GM12878 (cell line): Measurements from ENCODE around the gene ALOX12. TPM values are rescaled to one million over a fixed set of nuclear protein-coding genes. Genes with fewer than 3 reads are reported as not detected.
A peak's percentile ranks its signal among the peaks of the same experiment; 100 is the strongest.

Source experiments
- ATAC-seq: fragments of 200-7000 bp; cut with Tn5 transposase; 3 replicates; pipeline ENCODE4 v1.9.1; 2020; ENCODE audit warnings: mild to moderate bottlenecking, moderate library complexity
- BruUV-seq: library from RNA; stranded (reverse); fragments of 400-500 nt; replicated peaks from 2 replicates; lab custom pipeline; 2021; lab: Mats Ljungman, UMichigan
- CTCF ChIA-PET: fragments of 300-600 bp; sonication (Branson Sonifier 250); formaldehyde crosslinking; extraction: SDS; loops from one replicate; lab custom pipeline; 2021; ENCODE audit warnings: inconsistent platforms; lab: Yijun Ruan, JAX
- POLR2A ChIA-PET: fragments of 350-600 bp; formaldehyde crosslinking; extraction: SDS; loops from one replicate; lab custom pipeline; 2021; ENCODE audit warnings: inconsistent platforms; lab: Charles Lee
- RAD21 ChIA-PET: fragments of 300-600 bp; sonication (Branson Sonifier 250); formaldehyde crosslinking; loops from one replicate; lab custom pipeline; 2023; ENCODE audit warnings: antibody characterized with exemption; ENCODE audit not compliant: unreplicated experiment; lab: Charles Lee
- SMC1A ChIA-PET: fragments of 300-600 bp; sonication (Branson Sonifier 250); formaldehyde crosslinking; loops from one replicate; lab custom pipeline; 2023; ENCODE audit not compliant: unreplicated experiment, uncharacterized antibody; lab: Charles Lee
- DNase-seq: peaks from one replicate; pipeline ENCODE4 v3.0.0-alpha.2; 2011; ENCODE audit warnings: low read depth, low spot score
- FAIRE-seq: peaks from 3 replicates; lab custom pipeline; 2011; peaks lifted over from hg19 to GRCh38; lab: Jason Lieb, UNC
- H2AFZ ChIP-seq: 2 replicates; pipeline ENCODE4 v1.6.0; 2011; ENCODE audit warnings: low read depth, low read length, control low read depth; ENCODE audit not compliant: control insufficient read depth
- H3K27ac ChIP-seq: 2 replicates; pipeline ENCODE4 v1.5.1; 2011; ENCODE audit warnings: control low read depth; ENCODE audit not compliant: control insufficient read depth, insufficient read depth
- H3K27me3 ChIP-seq, 2 experiments: replicated peaks in 1 of 2; 2 replicates each; pipeline versions ENCODE4 v1.6.0 to v1.6.1; 2011; ENCODE audit warnings: low read length in 1 of 2; ENCODE audit not compliant: control insufficient read depth in 2 of 2, insufficient read depth in 2 of 2
- H3K36me3 ChIP-seq, 2 experiments: 2 replicates each; pipeline ENCODE4 v1.5.1; 2011; ENCODE audit warnings: low read length in 1 of 2; ENCODE audit not compliant: control insufficient read depth in 2 of 2, insufficient read depth in 2 of 2
- H3K4me1 ChIP-seq: 2 replicates; pipeline ENCODE4 v1.6.1; 2011; ENCODE audit warnings: mild to moderate bottlenecking, low read length, moderate library complexity, mixed read lengths; ENCODE audit not compliant: control insufficient read depth, insufficient read depth
- H3K4me2 ChIP-seq: 2 replicates; pipeline ENCODE4 v1.6.0; 2011; ENCODE audit warnings: control low read depth; ENCODE audit not compliant: control insufficient read depth, insufficient read depth
- H3K4me3 ChIP-seq: fragments of 200-600 bp; sonication (generic); 2 replicates; pipeline ENCODE4 v1.5.1; 2016
- H3K79me2 ChIP-seq: 2 replicates; pipeline ENCODE4 v1.6.0; 2011; ENCODE audit warnings: low read length; ENCODE audit not compliant: control insufficient read depth, insufficient read depth
- H3K9ac ChIP-seq: 2 replicates; pipeline ENCODE4 v1.8.0; 2011; ENCODE audit warnings: low read length, control low read depth, mixed read lengths; ENCODE audit not compliant: control insufficient read depth, insufficient read depth
- H3K9me3 ChIP-seq: replicated peaks from 3 replicates; pipeline ENCODE4 v1.5.1; 2011; ENCODE audit warnings: mild to moderate bottlenecking, low read length; ENCODE audit not compliant: control insufficient read depth, insufficient read depth
- H4K20me1 ChIP-seq: 2 replicates; pipeline ENCODE4 v1.6.0; 2011; ENCODE audit not compliant: control insufficient read depth, insufficient read depth
- CREM ChIP-seq: IDR thresholded peaks from 2 replicates; pipeline ENCODE4 v1.6.1; 2014; ENCODE audit warnings: antibody characterized with exemption, low read depth
- EED ChIP-seq: sonication (generic); IDR thresholded peaks from 2 replicates; pipeline ENCODE4 v1.6.1; 2016; ENCODE audit warnings: antibody characterized with exemption, low read depth
- EGR1 ChIP-seq, 2 experiments: IDR thresholded peaks; 1 replicate in 1 of 2; 2 replicates in 1 of 2; pipeline ENCODE4 v1.6.1; 2011 to 2012; ENCODE audit warnings: low read depth in 2 of 2, low read length in 2 of 2, borderline replicate concordance in 1 of 2, mild to moderate bottlenecking in 1 of 2, moderate library complexity in 1 of 2
- GATAD2B ChIP-seq: fragments of 450-650 bp; conservative IDR thresholded peaks from 2 replicates; pipeline ENCODE4 v1.6.1; 2017; ENCODE audit warnings: low read depth, mild to moderate bottlenecking, moderate library complexity
- IKZF2 ChIP-seq, 2 experiments: fragments of 450-650 bp; IDR thresholded peaks; 2 replicates each; pipeline ENCODE4 v1.6.1; 2017; ENCODE audit warnings: mild to moderate bottlenecking in 2 of 2, moderate library complexity in 2 of 2
- IRF4 ChIP-seq: IDR thresholded peaks from 2 replicates; pipeline ENCODE4 v1.6.1; 2011; ENCODE audit warnings: low read depth, low read length
- MYB ChIP-seq: fragments of 150-350 bp; IDR thresholded peaks from 2 replicates; pipeline ENCODE4 v1.6.1; 2014; ENCODE audit warnings: mild to moderate bottlenecking, low read depth, low read length, borderline replicate concordance
- NR2C2 ChIP-seq: IDR thresholded peaks from 2 replicates; pipeline ENCODE4 v1.6.1; 2011; ENCODE audit warnings: borderline replicate concordance, low read depth; ENCODE audit not compliant: control insufficient read depth, insufficient read length
- PAX5 ChIP-seq: IDR thresholded peaks from 2 replicates; pipeline ENCODE4 v1.6.1; 2011; ENCODE audit warnings: low read depth, low read length, borderline replicate concordance
- POLR2A ChIP-seq: IDR thresholded peaks from 2 replicates; pipeline ENCODE4 v1.6.1; 2011; ENCODE audit warnings: low read depth, mild to moderate bottlenecking, low read length
- RUNX3 ChIP-seq: IDR thresholded peaks from 2 replicates; pipeline ENCODE4 v1.6.1; 2012; ENCODE audit warnings: low read length, inconsistent platforms
- SIX5 ChIP-seq: IDR thresholded peaks from 2 replicates; pipeline ENCODE4 v1.6.1; 2011; ENCODE audit warnings: mild to moderate bottlenecking, low read depth, low read length, moderate library complexity; ENCODE audit not compliant: severe bottlenecking
- SREBF1 ChIP-seq: IDR thresholded peaks from 2 replicates; pipeline ENCODE4 v1.6.1; 2012; ENCODE audit warnings: mild to moderate bottlenecking, low read length
- TAF1 ChIP-seq: IDR thresholded peaks from 2 replicates; pipeline ENCODE4 v1.6.1; 2011; ENCODE audit warnings: mild to moderate bottlenecking, low read depth, low read length, borderline replicate concordance
- TCF12 ChIP-seq: IDR thresholded peaks from 2 replicates; pipeline ENCODE4 v1.6.1; 2011; ENCODE audit warnings: low read depth, mild to moderate bottlenecking, low read length
- TCF3 ChIP-seq: IDR thresholded peaks from 2 replicates; pipeline ENCODE4 v1.6.1; 2012; ENCODE audit warnings: low read depth, mild to moderate bottlenecking, low read length, borderline replicate concordance; ENCODE audit not compliant: insufficient read depth
- TCF7 ChIP-seq: IDR thresholded peaks from 2 replicates; pipeline ENCODE4 v1.6.1; 2014; ENCODE audit warnings: antibody characterized with exemption, borderline replicate concordance
- WGBS: methylation state at CpG from one replicate; pipeline ENCODE4 v1.1.6; 2016; ENCODE audit warnings: low lambda C conversion rate; ENCODE audit not compliant: insufficient replicate concordance, insufficient coverage; ENCODE audit errors: missing lambda C conversion rate; 5-methylcytosine and 5-hydroxymethylcytosine counted together
- in situ Hi-C: fragments of 300-500 bp; cut with MboI; formaldehyde crosslinking; loops from 9 replicates; pipeline ENCODE4 v1.14.3; 2018; ENCODE audit warnings: mixed read lengths
- intact Hi-C: fragments of 100-400 bp; cut with micrococcal nuclease; formaldehyde crosslinking; loops from one replicate; pipeline ENCODE4 v1.14.2; 2022; ENCODE audit not compliant: unreplicated experiment
- polyA plus RNA-seq, 11 experiments: library from polyadenylated mRNA; depleted of rRNA in 4 of 11; unstranded in 6 of 11; stranded (reverse) in 5 of 11; fragments of >200 nt; fragmentation: Nextera tagmentation in 4 of 11; fragmentation: Illumina TruSeq in 1 of 11; extraction: Ambion mirVana in 4 of 11; extraction: Trizol in 1 of 11; gene quantifications; 1 replicate in 1 of 11; 2 replicates in 10 of 11; pipeline versions ENCODE4 v1.2.1 to v1.2.3, GENCODE V29; 2011 to 2016; ENCODE audit warnings: inconsistent platforms in 2 of 11, missing spikeins in 2 of 11, low read depth in 1 of 11
- total RNA-seq, 4 experiments: library from RNA; depleted of rRNA in 3 of 4; stranded (reverse); fragments of >200 nt in 3 of 4; fragmentation: Illumina TruSeq in 1 of 4; extraction: Trizol in 1 of 4; gene quantifications; 2 replicates each; pipeline versions ENCODE4 v1.2.1 to v1.2.3, GENCODE V29; 2013 to 2021
- TF ChIP-seq, protein P1 (sequence below): fragments of 450-650 bp; IDR thresholded peaks from 2 replicates; pipeline ENCODE4 v1.6.1; 2016; ENCODE audit warnings: mild to moderate bottlenecking
- TF ChIP-seq, protein P2 (sequence below): fragments of 450-650 bp; IDR thresholded peaks from 2 replicates; pipeline ENCODE4 v1.6.1; 2017; ENCODE audit warnings: low read depth, mild to moderate bottlenecking, moderate library complexity
- TF ChIP-seq, protein P3 (sequence below): fragments of 450-650 bp; IDR thresholded peaks from 2 replicates; pipeline ENCODE4 v1.6.1; 2017; ENCODE audit warnings: mild to moderate bottlenecking, low read depth, inconsistent platforms; ENCODE audit not compliant: poor library complexity, severe bottlenecking

ALOX12 gene
- total and polyA plus RNA-seq, 10 of the 15 experiments (the other 5 are each of a cell fraction or from before 2014, with no cell fraction given), result 0.23 to 0.82 (median 0.58) TPM; not detected in 6

DNA sequence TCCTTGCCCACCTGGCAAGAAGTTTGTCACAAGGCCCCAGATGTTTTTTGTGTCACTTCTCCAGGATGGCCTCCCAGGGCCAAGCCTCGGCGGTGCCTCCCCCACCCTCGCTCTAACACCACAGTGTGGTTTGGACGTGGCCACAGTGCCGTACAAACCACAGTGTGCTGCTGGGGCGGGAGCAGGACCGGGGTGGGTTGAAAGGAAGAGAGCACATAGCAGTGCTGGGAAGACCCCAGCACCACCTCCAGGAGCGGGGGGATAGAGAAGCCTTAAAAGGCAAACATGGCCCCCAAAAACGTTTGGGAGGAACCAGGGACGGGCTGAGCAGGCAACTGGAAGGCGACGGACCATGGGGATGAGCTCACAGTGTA is 22.0 kb downstream of the ALOX12 start:
- intact Hi-C loops, result loop anchor here (10.0 kb wide), 1 partner anchor 263 kb away; the partner anchor contains the start of gene XAF1
- no TSS peak for BruUV-seq
- ChIA-PET RAD21 (no interaction called here), POLR2A (interaction anchor here (0.5 kb wide), 1 partner anchor 21 kb away, joined by 3 read pairs; no protein-coding TSS in a partner anchor), CTCF (interaction anchor here (0.6 to 8.8 kb wide), 5 partner anchors 10 to 174 kb away, joined by 3 to 167 read pairs (median 4); partner anchors contain the start of gene RNASEK), SMC1A (interaction anchor here (1.7 kb wide), 1 partner anchor 175 kb away, joined by 6 read pairs; no protein-coding TSS in a partner anchor)
- H3K4me1 ChIP-seq, result peaks cover 37% of the 10 kb centered on the region
- H4K20me1 ChIP-seq, result no peaks in the 10 kb centered on the region
- in situ Hi-C loops, result no loop called here
- DNase-seq (no peak), FAIRE-seq (no peak), ATAC-seq (no peak)
- H2AFZ ChIP-seq, result no peak overlapping the region
- 42% methylated on average over 12 of the region's 12 CpGs for WGBS
- H3K4me3 ChIP-seq, result no peak overlapping the region
- no peak overlapping the region; the same call in 1 of the 2 replicates for H3K4me2 ChIP-seq
- H3K79me2 ChIP-seq, result peaks cover 33% of the 10 kb centered on the region
- no peaks in the 10 kb centered on the region for H3K9me3 ChIP-seq
- H3K27me3 ChIP-seq, result no peaks in the 10 kb centered on the region
- no peak overlapping the region for H3K27ac ChIP-seq
- peaks cover 0 to 4% of the 10 kb centered on the region in 2 experiments; a peak in 2 of 4 replicates for H3K36me3 ChIP-seq
- no peak overlapping the region for H3K9ac ChIP-seq
- no peak for TF ChIP-seq TAF1
- TF ChIP-seq, protein P1, sequence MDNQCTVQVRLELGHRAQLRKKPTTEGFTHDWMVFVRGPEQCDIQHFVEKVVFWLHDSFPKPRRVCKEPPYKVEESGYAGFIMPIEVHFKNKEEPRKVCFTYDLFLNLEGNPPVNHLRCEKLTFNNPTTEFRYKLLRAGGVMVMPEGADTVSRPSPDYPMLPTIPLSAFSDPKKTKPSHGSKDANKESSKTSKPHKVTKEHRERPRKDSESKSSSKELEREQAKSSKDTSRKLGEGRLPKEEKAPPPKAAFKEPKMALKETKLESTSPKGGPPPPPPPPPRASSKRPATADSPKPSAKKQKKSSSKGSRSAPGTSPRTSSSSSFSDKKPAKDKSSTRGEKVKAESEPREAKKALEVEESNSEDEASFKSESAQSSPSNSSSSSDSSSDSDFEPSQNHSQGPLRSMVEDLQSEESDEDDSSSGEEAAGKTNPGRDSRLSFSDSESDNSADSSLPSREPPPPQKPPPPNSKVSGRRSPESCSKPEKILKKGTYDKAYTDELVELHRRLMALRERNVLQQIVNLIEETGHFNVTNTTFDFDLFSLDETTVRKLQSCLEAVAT, result peak; percentile 53; the same call in 1 of the 2 replicates
- no peak for TF ChIP-seq NR2C2
- 0 out of 2 replicates have a peak, but pooled peaks have one; percentile 34 for TF ChIP-seq PAX5
- TF ChIP-seq TCF12, result 0 out of 2 replicates have a peak, but pooled peaks have one; percentile 5
- TF ChIP-seq IRF4, result no peak
- no peak for TF ChIP-seq SREBF1
- TF ChIP-seq MYB, result no peak
- no peak for TF ChIP-seq TCF7
- peak in 1 of 2 experiments; percentile 39; a peak in 1 of 4 replicates for TF ChIP-seq IKZF2 (IDR thresholded peaks at IDR 0.05)
- no peak for TF ChIP-seq TCF3
- TF ChIP-seq, protein P2, sequence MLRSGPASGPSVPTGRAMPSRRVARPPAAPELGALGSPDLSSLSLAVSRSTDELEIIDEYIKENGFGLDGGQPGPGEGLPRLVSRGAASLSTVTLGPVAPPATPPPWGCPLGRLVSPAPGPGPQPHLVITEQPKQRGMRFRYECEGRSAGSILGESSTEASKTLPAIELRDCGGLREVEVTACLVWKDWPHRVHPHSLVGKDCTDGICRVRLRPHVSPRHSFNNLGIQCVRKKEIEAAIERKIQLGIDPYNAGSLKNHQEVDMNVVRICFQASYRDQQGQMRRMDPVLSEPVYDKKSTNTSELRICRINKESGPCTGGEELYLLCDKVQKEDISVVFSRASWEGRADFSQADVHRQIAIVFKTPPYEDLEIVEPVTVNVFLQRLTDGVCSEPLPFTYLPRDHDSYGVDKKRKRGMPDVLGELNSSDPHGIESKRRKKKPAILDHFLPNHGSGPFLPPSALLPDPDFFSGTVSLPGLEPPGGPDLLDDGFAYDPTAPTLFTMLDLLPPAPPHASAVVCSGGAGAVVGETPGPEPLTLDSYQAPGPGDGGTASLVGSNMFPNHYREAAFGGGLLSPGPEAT, result no peak
- TF ChIP-seq CREM, result no peak
- peak; percentile 29; the same call in 1 of the 2 replicates for TF ChIP-seq EED
- TF ChIP-seq GATAD2B, result 0 out of 2 replicates have a peak, but pooled peaks have one; percentile 32
- TF ChIP-seq EGR1 (IDR thresholded peaks at IDR 0.05; ENCODE audit: borderline replicate concordance in 1 of 2, low read depth in 2 of 2, low read length in 2 of 2), result peak in 1 of 2 experiments; percentile 35; a peak in 1 of 3 replicates
- TF ChIP-seq SIX5, result no peak
- peak; percentile 36; the same call in 1 of the 2 replicates for TF ChIP-seq POLR2A
- TF ChIP-seq RUNX3, result peak; percentile 92
- TF ChIP-seq, protein P3, sequence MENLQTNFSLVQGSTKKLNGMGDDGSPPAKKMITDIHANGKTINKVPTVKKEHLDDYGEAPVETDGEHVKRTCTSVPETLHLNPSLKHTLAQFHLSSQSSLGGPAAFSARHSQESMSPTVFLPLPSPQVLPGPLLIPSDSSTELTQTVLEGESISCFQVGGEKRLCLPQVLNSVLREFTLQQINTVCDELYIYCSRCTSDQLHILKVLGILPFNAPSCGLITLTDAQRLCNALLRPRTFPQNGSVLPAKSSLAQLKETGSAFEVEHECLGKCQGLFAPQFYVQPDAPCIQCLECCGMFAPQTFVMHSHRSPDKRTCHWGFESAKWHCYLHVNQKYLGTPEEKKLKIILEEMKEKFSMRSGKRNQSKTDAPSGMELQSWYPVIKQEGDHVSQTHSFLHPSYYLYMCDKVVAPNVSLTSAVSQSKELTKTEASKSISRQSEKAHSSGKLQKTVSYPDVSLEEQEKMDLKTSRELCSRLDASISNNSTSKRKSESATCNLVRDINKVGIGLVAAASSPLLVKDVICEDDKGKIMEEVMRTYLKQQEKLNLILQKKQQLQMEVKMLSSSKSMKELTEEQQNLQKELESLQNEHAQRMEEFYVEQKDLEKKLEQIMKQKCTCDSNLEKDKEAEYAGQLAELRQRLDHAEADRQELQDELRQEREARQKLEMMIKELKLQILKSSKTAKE, result no peak
